GM13976 (cell line): ENCODE data around the gene COX17.

Experiments used
- DNase-seq: peaks from one replicate; pipeline ENCODE4 v3.0.0; 2012; ENCODE audit warnings: low spot score
- in situ Hi-C: fragments of 300-500 bp; cut with MboI; formaldehyde crosslinking; loops from one replicate; pipeline ENCODE4 v1.12.0; 2022; ENCODE audit warnings: low sequenced_read_pairs, mixed read lengths, inconsistent platforms; ENCODE audit not compliant: unreplicated experiment
- TF ChIP-seq, protein P1 (sequence below): IDR thresholded peaks from 2 replicates; pipeline ENCODE4 v1.5.1; 2012; ENCODE audit warnings: borderline replicate concordance, mild to moderate bottlenecking; ENCODE audit not compliant: insufficient read depth; ENCODE audit errors: extremely low read depth, missing control alignments, control extremely low read depth

Gene COX17

DNA sequence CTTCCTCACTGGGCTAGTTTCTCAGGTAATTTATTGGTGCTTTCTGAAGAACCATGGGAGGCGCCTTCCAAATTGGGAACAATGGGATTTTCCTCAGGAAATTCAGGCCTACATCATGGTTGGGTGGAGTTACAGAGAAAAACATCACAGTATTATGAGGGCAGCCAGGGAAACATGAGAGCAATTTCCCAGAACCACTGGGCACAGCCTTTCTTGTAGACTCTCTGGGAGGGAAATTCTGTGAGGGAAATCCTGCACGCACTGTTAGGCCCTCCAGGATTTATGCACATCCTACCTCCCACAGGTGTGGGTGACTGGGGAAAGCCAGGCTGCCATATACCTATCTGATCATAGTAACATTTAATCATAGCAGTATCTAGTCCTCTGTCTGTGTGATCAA, 30.0 kb downstream of the COX17 start:
- no peak for DNase-seq
- in situ Hi-C loops: no loop called here
- TF ChIP-seq, protein P1, sequence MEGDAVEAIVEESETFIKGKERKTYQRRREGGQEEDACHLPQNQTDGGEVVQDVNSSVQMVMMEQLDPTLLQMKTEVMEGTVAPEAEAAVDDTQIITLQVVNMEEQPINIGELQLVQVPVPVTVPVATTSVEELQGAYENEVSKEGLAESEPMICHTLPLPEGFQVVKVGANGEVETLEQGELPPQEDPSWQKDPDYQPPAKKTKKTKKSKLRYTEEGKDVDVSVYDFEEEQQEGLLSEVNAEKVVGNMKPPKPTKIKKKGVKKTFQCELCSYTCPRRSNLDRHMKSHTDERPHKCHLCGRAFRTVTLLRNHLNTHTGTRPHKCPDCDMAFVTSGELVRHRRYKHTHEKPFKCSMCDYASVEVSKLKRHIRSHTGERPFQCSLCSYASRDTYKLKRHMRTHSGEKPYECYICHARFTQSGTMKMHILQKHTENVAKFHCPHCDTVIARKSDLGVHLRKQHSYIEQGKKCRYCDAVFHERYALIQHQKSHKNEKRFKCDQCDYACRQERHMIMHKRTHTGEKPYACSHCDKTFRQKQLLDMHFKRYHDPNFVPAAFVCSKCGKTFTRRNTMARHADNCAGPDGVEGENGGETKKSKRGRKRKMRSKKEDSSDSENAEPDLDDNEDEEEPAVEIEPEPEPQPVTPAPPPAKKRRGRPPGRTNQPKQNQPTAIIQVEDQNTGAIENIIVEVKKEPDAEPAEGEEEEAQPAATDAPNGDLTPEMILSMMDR: no peak

DNA sequence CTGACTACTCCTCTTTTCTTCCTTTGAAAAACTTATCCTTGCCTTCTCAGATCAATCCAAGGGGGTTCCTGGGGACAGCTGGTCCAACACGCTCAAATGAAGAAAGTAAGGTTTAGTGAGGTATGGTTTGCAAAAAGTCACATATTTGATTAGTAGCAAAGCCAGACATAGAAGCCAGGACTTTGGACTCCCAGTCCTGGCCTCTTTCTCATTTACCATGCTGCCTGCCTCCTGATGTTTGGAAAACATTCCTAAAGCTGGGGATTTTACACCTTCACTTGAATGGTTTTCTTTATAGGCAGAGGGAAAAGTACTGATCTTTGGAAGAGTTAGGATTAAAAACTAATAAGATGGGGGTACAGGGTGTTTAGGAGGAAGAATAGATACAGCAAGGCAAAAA, 31.4 kb downstream of the COX17 start:
- no peak for DNase-seq
- in situ Hi-C loops: no loop called here
- TF ChIP-seq, protein P1: no peak

DNA sequence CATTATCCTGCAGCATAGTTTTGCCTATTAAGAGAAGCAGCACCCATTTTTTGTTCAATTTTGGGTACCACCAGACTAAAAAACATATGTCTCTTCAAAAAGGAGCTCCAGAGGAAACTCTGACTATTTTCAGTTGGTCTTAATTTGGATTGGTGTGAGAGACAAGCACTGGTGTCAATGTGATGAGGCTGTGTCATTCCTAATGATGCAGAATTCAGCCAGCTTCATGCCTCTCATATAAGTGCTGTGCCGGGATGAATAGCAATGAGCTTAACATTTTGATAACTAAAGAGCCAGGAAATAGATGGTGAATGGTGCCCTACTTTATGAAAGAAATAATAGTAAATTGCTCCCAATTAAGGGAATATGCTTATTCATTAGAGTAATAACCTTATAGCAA, 32.7 kb downstream of the COX17 start:
- no peak for DNase-seq
- in situ Hi-C loops: no loop called here
- TF ChIP-seq, protein P1: no peak

DNA sequence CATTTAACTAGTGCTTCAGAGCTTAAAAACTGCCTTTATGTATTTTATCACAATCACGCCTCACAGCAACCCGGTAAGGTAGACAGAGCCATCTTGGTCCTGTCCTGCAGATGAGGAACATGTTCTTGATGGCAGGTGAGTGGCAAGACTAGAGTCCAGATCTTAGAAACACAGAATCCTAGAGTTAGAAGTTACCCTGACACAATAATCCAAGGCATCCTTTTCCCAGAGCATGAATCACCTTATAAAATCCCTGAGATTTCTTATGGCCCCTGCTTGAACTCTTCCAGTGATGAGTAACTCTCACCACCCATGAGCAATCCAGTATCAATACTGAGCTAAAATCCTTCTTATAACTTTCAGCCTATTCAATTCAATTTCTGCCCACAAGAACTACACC, 33.7 kb downstream of the COX17 start:
- DNase-seq: no peak
- TF ChIP-seq, protein P1: no peak

DNA sequence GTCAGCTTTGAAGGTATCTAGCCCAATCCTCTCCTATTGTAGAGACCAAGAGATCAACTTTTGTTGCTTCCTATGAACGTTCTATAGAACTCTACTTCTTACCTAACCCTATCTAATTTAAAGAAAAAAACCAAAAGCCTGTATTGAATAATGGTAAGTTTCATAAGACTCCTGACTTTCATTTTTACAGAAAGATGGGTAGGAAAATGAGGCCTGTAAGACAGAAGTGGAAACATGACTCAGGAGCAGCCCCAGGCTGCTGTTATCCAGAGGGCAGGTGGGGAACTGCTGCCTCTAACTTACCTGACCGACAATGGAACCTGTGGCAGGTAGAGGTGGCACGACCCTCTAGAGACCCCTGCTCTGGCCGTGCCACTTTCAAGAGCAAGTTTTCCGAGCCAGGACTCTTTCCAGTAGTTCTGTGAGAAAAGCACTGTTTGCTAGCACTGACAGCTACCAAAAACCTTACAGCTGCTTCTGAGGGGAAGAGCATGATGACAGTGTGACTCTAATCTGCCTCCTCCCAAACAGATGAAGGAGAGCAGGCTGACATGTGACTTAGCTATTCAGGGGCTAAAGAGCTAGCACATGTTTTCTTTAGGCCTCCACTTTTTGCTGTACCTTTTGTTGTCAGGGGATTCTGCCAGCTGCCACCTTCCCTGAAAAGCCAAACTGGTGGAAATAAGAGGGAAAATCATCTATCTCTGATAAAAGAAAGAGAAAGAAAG, 34.3 kb downstream of the COX17 start:
- TF ChIP-seq, protein P1: no peak
- DNase-seq: no peak
- in situ Hi-C loops: no loop called here

More for the DNA sequence above, 33.7 kb downstream of the COX17 start:
- in situ Hi-C loops: no loop called here

DNA sequence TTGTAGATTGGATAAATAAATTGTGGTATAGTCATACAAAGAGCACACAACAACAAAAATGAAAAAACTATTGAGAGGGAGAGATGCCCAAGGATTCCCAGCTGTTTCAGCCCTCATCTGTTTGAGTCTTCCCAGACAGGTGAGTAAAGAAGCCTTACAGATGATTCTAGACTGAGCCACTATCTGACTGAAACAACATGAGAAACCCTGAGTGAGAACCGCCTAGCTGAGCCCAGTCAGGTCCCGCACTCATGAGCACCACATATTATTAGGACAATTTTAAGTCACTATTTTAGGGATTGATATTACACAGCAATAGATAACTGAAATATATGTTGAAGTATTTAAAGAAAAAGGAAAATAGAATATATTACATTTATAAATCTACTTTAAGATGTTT, 35.8 kb downstream of the COX17 start:
- TF ChIP-seq, protein P1: no peak
- in situ Hi-C loops: no loop called here
- no peak for DNase-seq
